PC-9 (cell line): Measurements from ENCODE around the gene C6orf58. TPM values are rescaled to one million over a fixed set of nuclear protein-coding genes. Genes with fewer than 3 reads are reported as not detected.

Experiments
- Bru-seq: library from RNA; stranded (reverse); fragments of 400-500 nt; gene quantifications from one replicate; lab custom pipeline; 2021; lab: Mats Ljungman, UMichigan
- BruChase-seq, 2 experiments: library from RNA; stranded (reverse); fragments of 400-500 nt; gene quantifications; one replicate each; lab custom pipeline; 2021; lab: Mats Ljungman, UMichigan
- BruUV-seq: library from RNA; stranded (reverse); fragments of 400-500 nt; replicated peaks from 2 replicates; lab custom pipeline; 2021; lab: Mats Ljungman, UMichigan
- CTCF ChIA-PET: fragments of 300-600 bp; sonication (Branson Sonifier 250); formaldehyde crosslinking; loops from one replicate; lab custom pipeline; 2022; ENCODE audit warnings: antibody characterized with exemption; lab: Charles Lee
- POLR2A ChIA-PET: fragments of 300-600 bp; sonication (Branson Sonifier 250); formaldehyde crosslinking; loops from one replicate; lab custom pipeline; 2022; ENCODE audit warnings: antibody characterized with exemption; ENCODE audit not compliant: unreplicated experiment; lab: Charles Lee
- DNase-seq, 2 experiments: peaks; one replicate each; pipeline versions ENCODE4 v3.0.0 to v3.0.0-alpha.2; 2015 to 2022; ENCODE audit warnings: mixed read lengths in 1 of 2
- H2AFZ ChIP-seq: fragments of 200-600 bp; sonication (generic); 2 replicates; pipeline ENCODE4 v1.8.1; 2017; ENCODE audit warnings: antibody characterized with exemption
- H3F3A ChIP-seq: fragments of 200-600 bp; sonication (generic); 2 replicates; pipeline ENCODE4 v1.8.1; 2017; ENCODE audit warnings: antibody characterized with exemption, mild to moderate bottlenecking, low read depth; ENCODE audit not compliant: insufficient read depth
- H3K27ac ChIP-seq: fragments of 200-600 bp; sonication (generic); 2 replicates; pipeline ENCODE4 v1.6.1; 2016; ENCODE audit warnings: mixed run types
- H3K27me3 ChIP-seq: fragments of 200-600 bp; sonication (generic); 2 replicates; pipeline ENCODE4 v1.6.1; 2016; ENCODE audit warnings: low read depth, mixed run types; ENCODE audit not compliant: insufficient read depth
- H3K36me3 ChIP-seq: fragments of 200-600 bp; sonication (generic); 2 replicates; pipeline ENCODE4 v1.6.1; 2016; ENCODE audit warnings: low read depth, mixed run types
- H3K4me1 ChIP-seq: fragments of 200-600 bp; sonication (generic); replicated peaks from 2 replicates; pipeline ENCODE4 v1.6.1; 2016; ENCODE audit warnings: mixed run types; ENCODE audit not compliant: insufficient read depth
- H3K4me2 ChIP-seq: fragments of 200-600 bp; sonication (generic); 2 replicates; pipeline ENCODE4 v1.6.1; 2017; ENCODE audit warnings: mixed run types
- H3K4me3 ChIP-seq: fragments of 200-600 bp; sonication (generic); 2 replicates; pipeline ENCODE4 v1.6.1; 2016; ENCODE audit warnings: mixed run types
- H3K79me2 ChIP-seq: fragments of 200-600 bp; sonication (generic); 2 replicates; pipeline ENCODE4 v1.6.1; 2017; ENCODE audit warnings: low read depth, mixed run types
- H3K9me2 ChIP-seq: fragments of 200-600 bp; sonication (generic); 2 replicates; pipeline ENCODE4 v1.8.1; 2017; ENCODE audit warnings: mild to moderate bottlenecking; ENCODE audit not compliant: insufficient read depth
- H3K9me3 ChIP-seq: fragments of 200-600 bp; sonication (generic); 2 replicates; pipeline ENCODE4 v1.8.1; 2016; ENCODE audit warnings: low read depth; ENCODE audit not compliant: insufficient read depth
- H4K20me1 ChIP-seq: fragments of 200-600 bp; sonication (generic); 2 replicates; pipeline ENCODE4 v1.8.1; 2017; ENCODE audit not compliant: insufficient read depth
- CTCF ChIP-seq: fragments of 200-600 bp; sonication (generic); conservative IDR thresholded peaks from 2 replicates; pipeline ENCODE4 v1.6.1; 2017; ENCODE audit warnings: mixed run types, antibody characterized with exemption, mild to moderate bottlenecking, moderate library complexity
- EZH2 ChIP-seq: fragments of 200-600 bp; sonication (generic); IDR thresholded peaks from 2 replicates; pipeline ENCODE4 v1.8.0; 2017; ENCODE audit warnings: antibody characterized with exemption, low read depth
- intact Hi-C: fragments of 100-400 bp; cut with micrococcal nuclease; formaldehyde crosslinking; loops from one replicate; pipeline ENCODE4 v1.10.0; 2022; ENCODE audit not compliant: unreplicated experiment
- long read RNA-seq: library from polyadenylated mRNA; stranded (forward); transcript quantifications from one replicate; pipeline ENCODE4 v2.0.0, GENCODE V29; 2022
- total RNA-seq: library from RNA; stranded (reverse); gene quantifications from 2 replicates; pipeline ENCODE4 v1.2.3, GENCODE V29; 2021

C6orf58 gene
- total RNA-seq (not detected in 2 replicates), Bru-seq, nascent RNA (percentile 16 among the genes with signal in this experiment), BruChase-seq, experiment 1, labeled RNA remaining after a 2-hour chase (percentile 11 among the genes with signal in this experiment), BruChase-seq, experiment 2, labeled RNA remaining after a 6-hour chase (percentile 13 among the genes with signal in this experiment)
- long read RNA-seq: 0 reads

GRCh38 chr6:127576874-127577273 lies at the start of gene C6orf58:
Gene C6orf58 (plus strand): TSS chr6:127577174. CDS start chr6:127577186, 12 bp downstream.
- Histone ChIP-seq H3K27ac (no peak within 1 kb of the TSS), H3K79me2 (no peaks in the 10 kb centered on the region), H3K27me3 (no peaks in the 10 kb centered on the region), H3K4me3 (no peak within 1 kb of the TSS), H2AFZ (0 out of 2 replicates have a peak within 1 kb of the TSS, but pooled peaks have one; percentile 18), H4K20me1 (no peaks in the 10 kb centered on the region), H3K9me3 (no peaks in the 10 kb centered on the region), H3F3A (no peaks in the 10 kb centered on the region), H3K4me1 (no peaks in the 10 kb centered on the region), H3K9me2 (no peaks in the 10 kb centered on the region; the same call in none of the 2 replicates), H3K36me3 (no peaks in the 10 kb centered on the region), H3K4me2 (no peak within 1 kb of the TSS)
- ChIA-PET POLR2A (interaction anchor here (0.7 kb wide), 1 partner anchor 17 kb away, joined by 3 read pairs; no protein-coding TSS in a partner anchor), CTCF (no interaction called here)
- no TSS peak for BruUV-seq
- no peak for TF ChIP-seq EZH2
- TF ChIP-seq CTCF: no peak
- DNase-seq: no peak
- intact Hi-C loops: no loop called here

- POLR2A ChIA-PET: no interaction called here
These were observed 44.0 kb upstream of the C6orf58 start for GRCh38 chr6:127533011-127533410.

GRCh38 chr6:127533736-127534135 lies 43.2 kb upstream of the C6orf58 start:
- BruUV-seq: no TSS peak
- intact Hi-C loops: no loop called here
- POLR2A ChIA-PET: no interaction called here
- H3K4me3 ChIP-seq: no peak overlapping the region
- DNase-seq: peak in 1 of 2 experiments; percentile 26
- CTCF ChIA-PET: no interaction called here
- TF ChIP-seq EZH2 (no peak), CTCF (no peak)
- no peaks in the 10 kb centered on the region for H3K9me3 ChIP-seq
- no peak overlapping the region for H2AFZ ChIP-seq
- no peak overlapping the region for H3K27ac ChIP-seq
- H4K20me1 ChIP-seq: no peaks in the 10 kb centered on the region
- H3F3A ChIP-seq: no peaks in the 10 kb centered on the region
- no peak overlapping the region for H3K4me2 ChIP-seq
- H3K36me3 ChIP-seq: no peaks in the 10 kb centered on the region
- no peaks in the 10 kb centered on the region for H3K4me1 ChIP-seq
- H3K27me3 ChIP-seq: no peaks in the 10 kb centered on the region
- no peaks in the 10 kb centered on the region for H3K79me2 ChIP-seq
- H3K9me2 ChIP-seq: no peaks in the 10 kb centered on the region

More at GRCh38 chr6:127533011-127533410, 44.0 kb upstream of the C6orf58 start:
- BruUV-seq: no TSS peak
- no peaks in the 10 kb centered on the region for H3F3A ChIP-seq
- no peak overlapping the region for H3K4me2 ChIP-seq
- intact Hi-C loops: no loop called here
- no peaks in the 10 kb centered on the region for H3K36me3 ChIP-seq
- no peak for DNase-seq
- no peaks in the 10 kb centered on the region for H3K27me3 ChIP-seq
- H3K9me3 ChIP-seq: no peaks in the 10 kb centered on the region
- no peak overlapping the region for H3K27ac ChIP-seq
- H3K79me2 ChIP-seq: no peaks in the 10 kb centered on the region
- H2AFZ ChIP-seq: no peak overlapping the region
- H4K20me1 ChIP-seq: no peaks in the 10 kb centered on the region
- H3K4me1 ChIP-seq: no peaks in the 10 kb centered on the region
- no peaks in the 10 kb centered on the region for H3K9me2 ChIP-seq
- CTCF ChIA-PET: no interaction called here
- no peak for TF ChIP-seq EZH2
- no peak for TF ChIP-seq CTCF
- no peak overlapping the region for H3K4me3 ChIP-seq
